Activated gamma-delta T cell (primary cell): ENCODE data around the gene AGAP2.

Experiments
- DNase-seq: peaks from one replicate; lab custom pipeline; 2025; lab: John Stamatoyannopoulos, UW

AGAP2 gene

GRCh38 chr12:57736741-57737466 lies 1.6 kb downstream of the AGAP2 start:
- DNase-seq = no peak

GRCh38 chr12:57735952-57736740 lies 2.4 kb downstream of the AGAP2 start:
- DNase-seq = no peak

- no peak for DNase-seq
Observed at GRCh38 chr12:57735198-57735855, 3.2 kb downstream of the AGAP2 start.

- DNase-seq = no peak
Observed at GRCh38 chr12:57734591-57734990, 4.0 kb downstream of the AGAP2 start.

GRCh38 chr12:57733928-57734327 lies 4.6 kb downstream of the AGAP2 start:
- no peak for DNase-seq

GRCh38 chr12:57732726-57733593 lies 5.6 kb downstream of the AGAP2 start:
- DNase-seq = no peak

GRCh38 chr12:57732270-57732669 lies 6.3 kb downstream of the AGAP2 start:
- DNase-seq = no peak

- DNase-seq = no peak
Observed at GRCh38 chr12:57731411-57732080, 7.0 kb downstream of the AGAP2 start.

- no peak for DNase-seq
Observed at GRCh38 chr12:57730336-57731067, 8.0 kb downstream of the AGAP2 start.

GRCh38 chr12:57729321-57729844 lies 9.2 kb downstream of the AGAP2 start:
- DNase-seq = no peak

GRCh38 chr12:57727758-57728395 lies 10.7 kb downstream of the AGAP2 start:
- DNase-seq = no peak

- no peak for DNase-seq
Observed at GRCh38 chr12:57726884-57727757, 11.4 kb downstream of the AGAP2 start.

GRCh38 chr12:57726151-57726883 lies 12.2 kb downstream of the AGAP2 start:
- DNase-seq = no peak

- no peak for DNase-seq
Observed at GRCh38 chr12:57725851-57726150, 12.7 kb downstream of the AGAP2 start.

- DNase-seq = no peak
Observed at GRCh38 chr12:57724936-57725740, 13.4 kb downstream of the AGAP2 start.

- DNase-seq = no peak
Observed at GRCh38 chr12:57724003-57724935, 14.3 kb downstream of the AGAP2 start.
